Fibroblast of mammary gland (primary cell): ENCODE results near the gene TSPYL1.

Experiments
- DNase-seq: peaks from one replicate; pipeline ENCODE4 v3.0.0-alpha.2; 2010; ENCODE audit warnings: low read depth
- H3K4me3 ChIP-seq: 2 replicates; pipeline ENCODE4 v1.5.1; 2011; ENCODE audit warnings: low read depth, mild to moderate bottlenecking, low read length, moderate library complexity; ENCODE audit not compliant: control insufficient read depth
- TF ChIP-seq, protein P1 (sequence below): conservative IDR thresholded peaks from 2 replicates; pipeline ENCODE4 v1.5.1; 2011; ENCODE audit warnings: low read depth, low read length, inconsistent platforms; ENCODE audit not compliant: control insufficient read depth, insufficient read depth

Gene TSPYL1

DNA sequence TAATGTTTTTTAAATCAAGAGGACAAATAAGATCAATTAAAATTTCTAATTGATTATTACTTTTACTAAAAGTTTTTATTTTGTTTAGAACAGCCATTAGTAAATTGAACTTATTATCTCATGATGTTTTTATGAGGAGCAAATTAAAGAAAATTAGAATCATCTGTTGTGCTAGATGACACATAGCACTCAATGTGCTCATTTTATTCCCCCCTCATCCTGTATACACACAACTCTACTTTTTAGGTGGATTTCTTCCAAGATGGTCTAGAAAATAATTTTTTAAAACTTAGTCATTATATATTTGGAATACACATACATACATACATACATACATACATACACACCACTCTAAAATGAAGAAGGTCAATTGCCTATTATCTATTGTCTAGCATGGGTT lies 29.3 kb upstream of the TSPYL1 start:
- TF ChIP-seq, protein P1, sequence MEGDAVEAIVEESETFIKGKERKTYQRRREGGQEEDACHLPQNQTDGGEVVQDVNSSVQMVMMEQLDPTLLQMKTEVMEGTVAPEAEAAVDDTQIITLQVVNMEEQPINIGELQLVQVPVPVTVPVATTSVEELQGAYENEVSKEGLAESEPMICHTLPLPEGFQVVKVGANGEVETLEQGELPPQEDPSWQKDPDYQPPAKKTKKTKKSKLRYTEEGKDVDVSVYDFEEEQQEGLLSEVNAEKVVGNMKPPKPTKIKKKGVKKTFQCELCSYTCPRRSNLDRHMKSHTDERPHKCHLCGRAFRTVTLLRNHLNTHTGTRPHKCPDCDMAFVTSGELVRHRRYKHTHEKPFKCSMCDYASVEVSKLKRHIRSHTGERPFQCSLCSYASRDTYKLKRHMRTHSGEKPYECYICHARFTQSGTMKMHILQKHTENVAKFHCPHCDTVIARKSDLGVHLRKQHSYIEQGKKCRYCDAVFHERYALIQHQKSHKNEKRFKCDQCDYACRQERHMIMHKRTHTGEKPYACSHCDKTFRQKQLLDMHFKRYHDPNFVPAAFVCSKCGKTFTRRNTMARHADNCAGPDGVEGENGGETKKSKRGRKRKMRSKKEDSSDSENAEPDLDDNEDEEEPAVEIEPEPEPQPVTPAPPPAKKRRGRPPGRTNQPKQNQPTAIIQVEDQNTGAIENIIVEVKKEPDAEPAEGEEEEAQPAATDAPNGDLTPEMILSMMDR, result no peak
- no peak overlapping the region for H3K4me3 ChIP-seq
- peak; percentile 57 for DNase-seq

DNA sequence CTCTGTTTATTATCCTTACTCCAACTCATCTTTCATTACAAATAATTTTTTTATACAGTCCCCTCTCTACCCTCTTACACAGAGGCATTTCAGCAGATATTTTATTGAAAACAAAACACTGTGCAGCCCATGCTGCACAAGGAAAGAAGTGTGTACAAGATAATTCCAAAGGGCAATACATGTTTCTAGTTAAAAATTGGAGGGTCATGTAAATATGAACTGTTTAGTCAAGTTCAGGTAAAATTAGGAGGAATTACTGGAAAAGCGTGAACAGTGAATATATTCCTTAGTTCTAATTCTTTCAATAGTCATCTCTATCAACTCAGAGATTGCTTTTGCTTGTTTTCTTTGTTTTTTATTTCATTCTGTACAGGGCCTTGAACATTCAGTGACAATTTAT lies 27.9 kb upstream of the TSPYL1 start:
- no peak for DNase-seq
- TF ChIP-seq, protein P1, result no peak
- H3K4me3 ChIP-seq, result no peak overlapping the region

DNA sequence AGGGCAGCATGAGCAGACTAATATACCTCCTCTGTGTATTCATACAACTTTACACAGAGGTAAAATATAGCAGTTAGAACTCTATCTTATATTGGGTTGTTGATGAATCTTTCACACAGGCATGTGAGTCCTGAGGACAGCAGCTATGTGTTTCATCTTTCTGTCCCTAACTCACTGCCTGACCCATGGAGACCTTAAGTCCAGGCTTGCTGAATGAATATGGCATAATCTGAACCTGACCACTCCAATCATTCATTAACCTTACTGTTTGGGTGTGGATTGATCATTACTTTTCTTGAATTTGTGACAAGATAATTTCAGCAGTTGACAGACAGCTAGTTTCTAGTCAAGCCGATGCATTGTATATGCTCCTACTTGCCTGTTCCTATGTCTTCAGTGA lies 27.3 kb upstream of the TSPYL1 start:
- TF ChIP-seq, protein P1, result no peak
- no peak for DNase-seq
- no peak overlapping the region for H3K4me3 ChIP-seq

DNA sequence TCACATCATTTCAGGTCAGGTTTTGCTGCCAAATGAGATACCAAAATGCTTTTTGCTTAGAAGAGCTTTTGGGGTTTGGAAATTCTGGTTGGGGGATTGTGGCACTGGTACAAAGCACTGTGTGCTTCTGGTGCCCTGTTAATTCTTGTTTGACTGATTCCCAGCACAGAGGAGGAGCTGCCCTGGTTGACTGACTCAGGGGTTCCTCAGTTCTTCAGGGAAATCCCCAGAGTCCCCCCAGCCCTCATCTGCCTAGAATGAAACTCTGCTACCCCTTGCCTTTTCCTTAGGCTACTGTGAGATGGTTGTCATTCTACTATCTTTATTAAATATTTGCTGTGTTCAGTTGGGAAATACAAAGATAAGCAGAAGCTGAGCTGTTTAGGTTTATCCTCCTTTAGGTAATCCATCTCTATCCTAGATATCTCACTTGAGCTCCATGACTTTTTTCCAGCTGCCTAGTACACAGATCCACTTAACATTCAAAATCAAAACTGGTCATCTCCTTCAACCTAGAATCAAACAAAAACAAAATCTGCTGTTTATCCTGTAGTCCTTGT lies 24.9 kb upstream of the TSPYL1 start:
- TF ChIP-seq, protein P1, result no peak
- no peak overlapping the region for H3K4me3 ChIP-seq
- DNase-seq, result no peak

DNA sequence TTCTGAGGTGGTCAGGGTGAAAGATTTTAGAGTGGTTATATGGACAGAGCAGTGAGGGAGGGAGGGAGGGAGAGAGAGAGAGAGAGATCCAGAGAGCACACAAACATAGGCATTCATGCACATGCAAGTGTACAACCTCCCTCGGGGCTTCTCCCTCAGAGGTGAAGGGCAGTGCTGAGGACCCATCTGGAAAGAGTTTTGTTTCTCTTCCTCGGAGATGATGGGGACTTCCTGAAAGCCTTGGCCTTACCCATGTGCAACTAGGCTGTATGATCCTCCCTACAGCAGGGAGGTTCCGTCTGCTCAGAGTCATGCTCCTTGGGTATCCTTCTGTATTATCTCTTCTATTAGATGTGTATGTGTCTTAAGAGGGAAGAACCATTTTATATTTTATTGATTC lies 21.4 kb upstream of the TSPYL1 start:
- TF ChIP-seq, protein P1, result no peak
- DNase-seq, result no peak

DNA sequence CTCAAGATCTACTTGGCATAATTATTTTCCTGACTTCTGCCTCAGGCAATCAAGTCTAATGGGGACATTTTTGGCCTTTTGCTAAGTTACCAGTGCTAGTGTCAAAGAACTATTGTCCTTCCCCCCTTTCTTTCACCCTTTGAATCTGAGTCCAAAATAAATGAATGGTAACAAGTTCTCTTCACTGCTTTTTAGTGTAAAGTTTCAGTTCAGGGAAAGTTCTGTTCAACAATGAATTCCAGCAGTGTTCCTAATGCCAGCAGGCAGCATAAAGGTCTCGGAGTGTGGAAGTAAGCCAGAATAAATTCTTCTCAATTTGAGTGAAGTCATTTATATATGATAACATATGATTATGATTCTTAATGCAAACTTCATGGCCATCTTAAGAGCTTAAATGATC lies 20.8 kb upstream of the TSPYL1 start:
- no peak overlapping the region for H3K4me3 ChIP-seq
- TF ChIP-seq, protein P1, result no peak
- DNase-seq, result no peak

More for the DNA sequence above, 21.4 kb upstream of the TSPYL1 start:
- H3K4me3 ChIP-seq, result no peak overlapping the region

DNA sequence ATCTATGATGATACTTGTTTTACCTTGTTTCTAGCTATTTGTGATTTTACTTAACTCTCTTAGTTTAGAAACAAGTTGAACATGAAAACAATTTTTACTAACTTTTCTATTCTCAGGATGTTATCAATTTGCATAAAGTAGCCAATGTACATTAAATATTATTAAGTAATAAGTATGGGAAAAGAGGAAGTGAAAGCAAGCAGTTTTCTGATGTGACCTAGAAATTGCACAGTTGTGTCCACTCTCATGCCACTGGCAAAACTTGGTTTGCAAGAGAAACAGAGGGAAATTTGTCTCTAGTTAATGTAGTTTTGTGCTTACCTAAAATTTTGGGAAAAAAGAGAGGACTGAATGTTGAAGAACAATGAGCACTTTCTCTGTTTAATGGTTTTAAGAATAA lies 19.2 kb upstream of the TSPYL1 start:
- TF ChIP-seq, protein P1, result no peak
- DNase-seq, result no peak
- no peak overlapping the region for H3K4me3 ChIP-seq
